HepG2 (cell line): ENCODE measurements around the gene SEMA3G. TPM values are rescaled to one million over a fixed set of nuclear protein-coding genes. Genes with fewer than 3 reads are reported as not detected.

Experiments used
- ARID2 ChIP-seq: sonication (generic); formaldehyde crosslinking; IDR thresholded peaks from 2 replicates; pipeline ENCODE4 v1.8.1; 2022; ENCODE audit warnings: mild to moderate bottlenecking, missing genetic modification reagents, borderline replicate concordance
- ATAD3A ChIP-seq: sonication (generic); formaldehyde crosslinking; IDR thresholded peaks from 2 replicates; pipeline ENCODE4 v1.4.0; 2020; ENCODE audit warnings: missing genetic modification reagents
- CEBPB ChIP-seq: IDR thresholded peaks from 2 replicates; pipeline ENCODE4 v1.6.1; 2011; ENCODE audit warnings: low read depth, low read length, improper control_type of control experiment, borderline replicate concordance
- HOXD1 ChIP-seq: sonication (generic); formaldehyde crosslinking; IDR thresholded peaks from 2 replicates; pipeline ENCODE4 v1.5.0; 2020; ENCODE audit warnings: missing genetic modification reagents
- MYNN ChIP-seq: sonication (generic); formaldehyde crosslinking; IDR thresholded peaks from 2 replicates; pipeline ENCODE4 v1.4.0; 2020; ENCODE audit warnings: mild to moderate bottlenecking, low read depth, missing genetic modification reagents
- RFX5 ChIP-seq: IDR thresholded peaks from 2 replicates; pipeline ENCODE4 v1.6.1; 2011; ENCODE audit warnings: low read depth, low read length, improper control_type of control experiment
- TBL1XR1 ChIP-seq: fragments of 150-350 bp; IDR thresholded peaks from 2 replicates; pipeline ENCODE4 v1.6.1; 2014; ENCODE audit warnings: borderline replicate concordance, low read length; ENCODE audit not compliant: partially characterized antibody
- TEAD2 ChIP-seq: sonication (generic); formaldehyde crosslinking; IDR thresholded peaks from 2 replicates; pipeline ENCODE4 v1.9.0; 2021; ENCODE audit warnings: missing genetic modification reagents
- ZFYVE20 ChIP-seq: sonication (generic); formaldehyde crosslinking; IDR thresholded peaks from 2 replicates; pipeline ENCODE4 v1.8.0; 2023; ENCODE audit warnings: low read depth, mild to moderate bottlenecking, moderate library complexity, missing genetic modification reagents, borderline replicate concordance
- ZNF382 ChIP-seq: sonication (generic); formaldehyde crosslinking; IDR thresholded peaks from 2 replicates; pipeline ENCODE4 v1.5.0; 2020; ENCODE audit warnings: missing genetic modification reagents, mild to moderate bottlenecking, borderline replicate concordance
- ZNF431 ChIP-seq: sonication (generic); formaldehyde crosslinking; IDR thresholded peaks from 2 replicates; pipeline ENCODE4 v1.9.0; 2022; ENCODE audit warnings: missing genetic modification reagents, low read depth, mild to moderate bottlenecking, borderline replicate concordance
- ZNF644 ChIP-seq: IDR thresholded peaks from 2 replicates; pipeline ENCODE4 v1.6.1; 2016; ENCODE audit warnings: low read depth
- polyA plus RNA-seq, 8 experiments: library from polyadenylated mRNA; depleted of rRNA in 3 of 8; stranded (reverse) in 7 of 8; unstranded in 1 of 8; fragments of >200 nt; fragmentation: Illumina TruSeq in 4 of 8; extraction: Trizol in 4 of 8; gene quantifications; 2 replicates each; pipeline versions ENCODE4 v1.2.1 to v1.2.3, GENCODE V29; 2011 to 2016; ENCODE audit warnings: low read depth in 4 of 8, missing spikeins in 1 of 8, mixed read lengths in 1 of 8; ENCODE audit not compliant: insufficient read depth in 1 of 8
- total RNA-seq, 5 experiments: library from RNA; depleted of rRNA; stranded (reverse); fragments of >200 nt; fragmentation: Illumina TruSeq; extraction: Trizol; gene quantifications; 2 replicates each; pipeline ENCODE4 v1.2.3, GENCODE V29; 2016; ENCODE audit warnings: low read depth in 1 of 5
- TF ChIP-seq, protein P1 (sequence below): sonication (generic); formaldehyde crosslinking; IDR thresholded peaks from 2 replicates; pipeline ENCODE4 v1.5.1; 2020; ENCODE audit warnings: missing genetic modification reagents, mild to moderate bottlenecking, borderline replicate concordance
- TF ChIP-seq, protein P2 (sequence below): IDR thresholded peaks from 2 replicates; pipeline ENCODE4 v1.6.1; 2018; ENCODE audit warnings: missing genetic modification reagents, mild to moderate bottlenecking, missing compliant biosample characterization
- TF ChIP-seq, protein P3 (sequence below): sonication (generic); formaldehyde crosslinking; conservative IDR thresholded peaks from 2 replicates; pipeline ENCODE4 v1.8.0; 2022; ENCODE audit warnings: missing genetic modification reagents
- TF ChIP-seq, protein P4 (sequence below): IDR thresholded peaks from 2 replicates; pipeline ENCODE4 v1.6.1; 2016
- TF ChIP-seq, protein P5 (sequence below): IDR thresholded peaks from 2 replicates; pipeline ENCODE4 v1.6.1; 2012; ENCODE audit warnings: inconsistent platforms
- TF ChIP-seq, protein P6 (sequence below): sonication (generic); formaldehyde crosslinking; IDR thresholded peaks from 2 replicates; pipeline ENCODE4 v1.5.1; 2020; ENCODE audit warnings: missing genetic modification reagents, mild to moderate bottlenecking, borderline replicate concordance

The SEMA3G gene
- total and polyA plus RNA-seq, 2 of the 13 experiments (the other 11 are each of a cell fraction or from before 2014, with no cell fraction given) = 6.1 to 8.3 TPM

DNA sequence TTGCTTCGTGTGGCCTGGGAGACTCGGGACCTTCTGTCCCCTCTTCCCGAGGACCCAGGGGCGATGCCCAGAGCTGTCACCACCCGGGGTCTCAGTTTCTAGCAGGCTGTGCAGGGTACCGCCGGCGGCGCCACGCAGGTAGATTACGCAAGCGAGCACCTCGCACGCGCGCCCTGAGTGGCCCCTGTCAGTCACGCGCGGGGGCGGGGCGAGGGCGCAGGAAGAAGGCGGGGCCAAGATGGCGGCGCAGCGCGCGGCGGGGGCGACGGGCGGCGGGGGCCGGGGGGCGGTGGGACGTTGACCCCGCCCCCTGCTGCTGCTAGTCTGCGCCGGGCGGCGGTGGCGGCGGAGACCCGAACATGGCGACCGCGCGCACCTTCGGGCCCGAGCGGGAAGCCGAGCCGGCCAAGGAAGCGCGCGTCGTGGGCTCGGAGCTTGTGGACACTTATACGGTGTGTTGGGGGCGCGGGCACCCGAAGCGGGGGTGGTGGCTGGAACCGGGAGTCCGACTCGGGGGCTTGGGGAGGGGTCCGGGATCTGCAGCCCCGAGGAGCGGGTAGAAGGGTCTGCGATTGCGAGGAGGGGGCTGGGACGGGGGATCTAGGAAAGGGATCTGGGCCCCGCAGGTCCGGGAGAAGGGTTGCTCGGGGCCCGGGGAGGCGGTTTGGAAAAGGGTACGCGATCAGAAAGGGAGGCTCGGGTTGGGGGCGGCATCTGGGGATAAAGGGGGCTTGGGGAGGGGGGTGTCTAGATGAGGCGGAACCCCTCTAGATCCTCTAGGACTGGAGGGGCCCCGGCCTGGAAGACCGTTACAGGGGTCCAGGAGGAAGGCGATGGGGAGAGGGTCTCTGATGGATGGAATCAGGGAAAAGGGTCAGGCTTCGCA is 10.6 kb upstream of the SEMA3G start, which contains the start of gene NISCH (continued):
- TF ChIP-seq, protein P1, sequence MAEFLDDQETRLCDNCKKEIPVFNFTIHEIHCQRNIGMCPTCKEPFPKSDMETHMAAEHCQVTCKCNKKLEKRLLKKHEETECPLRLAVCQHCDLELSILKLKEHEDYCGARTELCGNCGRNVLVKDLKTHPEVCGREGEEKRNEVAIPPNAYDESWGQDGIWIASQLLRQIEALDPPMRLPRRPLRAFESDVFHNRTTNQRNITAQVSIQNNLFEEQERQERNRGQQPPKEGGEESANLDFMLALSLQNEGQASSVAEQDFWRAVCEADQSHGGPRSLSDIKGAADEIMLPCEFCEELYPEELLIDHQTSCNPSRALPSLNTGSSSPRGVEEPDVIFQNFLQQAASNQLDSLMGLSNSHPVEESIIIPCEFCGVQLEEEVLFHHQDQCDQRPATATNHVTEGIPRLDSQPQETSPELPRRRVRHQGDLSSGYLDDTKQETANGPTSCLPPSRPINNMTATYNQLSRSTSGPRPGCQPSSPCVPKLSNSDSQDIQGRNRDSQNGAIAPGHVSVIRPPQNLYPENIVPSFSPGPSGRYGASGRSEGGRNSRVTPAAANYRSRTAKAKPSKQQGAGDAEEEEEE (CRISPR knock-in tag) = no peak
- TF ChIP-seq, protein P2, sequence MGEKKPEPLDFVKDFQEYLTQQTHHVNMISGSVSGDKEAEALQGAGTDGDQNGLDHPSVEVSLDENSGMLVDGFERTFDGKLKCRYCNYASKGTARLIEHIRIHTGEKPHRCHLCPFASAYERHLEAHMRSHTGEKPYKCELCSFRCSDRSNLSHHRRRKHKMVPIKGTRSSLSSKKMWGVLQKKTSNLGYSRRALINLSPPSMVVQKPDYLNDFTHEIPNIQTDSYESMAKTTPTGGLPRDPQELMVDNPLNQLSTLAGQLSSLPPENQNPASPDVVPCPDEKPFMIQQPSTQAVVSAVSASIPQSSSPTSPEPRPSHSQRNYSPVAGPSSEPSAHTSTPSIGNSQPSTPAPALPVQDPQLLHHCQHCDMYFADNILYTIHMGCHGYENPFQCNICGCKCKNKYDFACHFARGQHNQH (CRISPR knock-in tag) = no peak; the same call in 1 of the 2 replicates
- TF ChIP-seq CEBPB (peak; percentile 98), ZFYVE20 (no peak), ZNF382 (no peak), TEAD2 (CRISPR knock-in tag) (no peak), RFX5 (no peak), MYNN (CRISPR knock-in tag) (0 out of 2 replicates have a peak, but pooled peaks have one; percentile 38), ARID2 (CRISPR knock-in tag) (no peak), ZNF644 (CRISPR knock-in tag) (no peak), HOXD1 (CRISPR knock-in tag) (no peak), ATAD3A (CRISPR knock-in tag) (no peak), ZNF431 (CRISPR knock-in tag) (peak; percentile 39; the same call in 1 of the 2 replicates), TBL1XR1 (no peak)
- TF ChIP-seq, protein P3, sequence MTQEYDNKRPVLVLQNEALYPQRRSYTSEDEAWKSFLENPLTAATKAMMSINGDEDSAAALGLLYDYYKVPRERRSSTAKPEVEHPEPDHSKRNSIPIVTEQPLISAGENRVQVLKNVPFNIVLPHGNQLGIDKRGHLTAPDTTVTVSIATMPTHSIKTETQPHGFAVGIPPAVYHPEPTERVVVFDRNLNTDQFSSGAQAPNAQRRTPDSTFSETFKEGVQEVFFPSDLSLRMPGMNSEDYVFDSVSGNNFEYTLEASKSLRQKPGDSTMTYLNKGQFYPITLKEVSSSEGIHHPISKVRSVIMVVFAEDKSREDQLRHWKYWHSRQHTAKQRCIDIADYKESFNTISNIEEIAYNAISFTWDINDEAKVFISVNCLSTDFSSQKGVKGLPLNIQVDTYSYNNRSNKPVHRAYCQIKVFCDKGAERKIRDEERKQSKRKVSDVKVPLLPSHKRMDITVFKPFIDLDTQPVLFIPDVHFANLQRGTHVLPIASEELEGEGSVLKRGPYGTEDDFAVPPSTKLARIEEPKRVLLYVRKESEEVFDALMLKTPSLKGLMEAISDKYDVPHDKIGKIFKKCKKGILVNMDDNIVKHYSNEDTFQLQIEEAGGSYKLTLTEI (CRISPR knock-in tag) = no peak
- TF ChIP-seq, protein P4, sequence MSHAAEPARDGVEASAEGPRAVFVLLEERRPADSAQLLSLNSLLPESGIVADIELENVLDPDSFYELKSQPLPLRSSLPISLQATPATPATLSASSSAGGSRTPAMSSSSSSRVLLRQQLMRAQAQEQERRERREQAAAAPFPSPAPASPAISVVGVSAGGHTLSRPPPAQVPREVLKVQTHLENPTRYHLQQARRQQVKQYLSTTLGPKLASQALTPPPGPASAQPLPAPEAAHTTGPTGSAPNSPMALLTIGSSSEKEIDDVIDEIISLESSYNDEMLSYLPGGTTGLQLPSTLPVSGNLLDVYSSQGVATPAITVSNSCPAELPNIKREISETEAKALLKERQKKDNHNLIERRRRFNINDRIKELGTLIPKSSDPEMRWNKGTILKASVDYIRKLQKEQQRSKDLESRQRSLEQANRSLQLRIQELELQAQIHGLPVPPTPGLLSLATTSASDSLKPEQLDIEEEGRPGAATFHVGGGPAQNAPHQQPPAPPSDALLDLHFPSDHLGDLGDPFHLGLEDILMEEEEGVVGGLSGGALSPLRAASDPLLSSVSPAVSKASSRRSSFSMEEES (CRISPR knock-in tag) = peak; percentile 85
- TF ChIP-seq, protein P5, sequence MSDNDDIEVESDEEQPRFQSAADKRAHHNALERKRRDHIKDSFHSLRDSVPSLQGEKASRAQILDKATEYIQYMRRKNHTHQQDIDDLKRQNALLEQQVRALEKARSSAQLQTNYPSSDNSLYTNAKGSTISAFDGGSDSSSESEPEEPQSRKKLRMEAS = peak; percentile 83
- TF ChIP-seq, protein P6, sequence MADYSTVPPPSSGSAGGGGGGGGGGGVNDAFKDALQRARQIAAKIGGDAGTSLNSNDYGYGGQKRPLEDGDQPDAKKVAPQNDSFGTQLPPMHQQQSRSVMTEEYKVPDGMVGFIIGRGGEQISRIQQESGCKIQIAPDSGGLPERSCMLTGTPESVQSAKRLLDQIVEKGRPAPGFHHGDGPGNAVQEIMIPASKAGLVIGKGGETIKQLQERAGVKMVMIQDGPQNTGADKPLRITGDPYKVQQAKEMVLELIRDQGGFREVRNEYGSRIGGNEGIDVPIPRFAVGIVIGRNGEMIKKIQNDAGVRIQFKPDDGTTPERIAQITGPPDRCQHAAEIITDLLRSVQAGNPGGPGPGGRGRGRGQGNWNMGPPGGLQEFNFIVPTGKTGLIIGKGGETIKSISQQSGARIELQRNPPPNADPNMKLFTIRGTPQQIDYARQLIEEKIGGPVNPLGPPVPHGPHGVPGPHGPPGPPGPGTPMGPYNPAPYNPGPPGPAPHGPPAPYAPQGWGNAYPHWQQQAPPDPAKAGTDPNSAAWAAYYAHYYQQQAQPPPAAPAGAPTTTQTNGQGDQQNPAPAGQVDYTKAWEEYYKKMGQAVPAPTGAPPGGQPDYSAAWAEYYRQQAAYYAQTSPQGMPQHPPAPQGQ = no peak
